Measurements from ENCODE around the gene MNS1. TPM values are rescaled to one million over a fixed set of nuclear protein-coding genes. Genes with fewer than 3 reads are reported as not detected.

The MNS1 gene
- total and polyA plus RNA-seq, 9 of the 15 experiments (the other 6 are each of a cell fraction or from before 2014, with no cell fraction given): 1.1 to 10.3 (median 2.5) TPM

DNA sequence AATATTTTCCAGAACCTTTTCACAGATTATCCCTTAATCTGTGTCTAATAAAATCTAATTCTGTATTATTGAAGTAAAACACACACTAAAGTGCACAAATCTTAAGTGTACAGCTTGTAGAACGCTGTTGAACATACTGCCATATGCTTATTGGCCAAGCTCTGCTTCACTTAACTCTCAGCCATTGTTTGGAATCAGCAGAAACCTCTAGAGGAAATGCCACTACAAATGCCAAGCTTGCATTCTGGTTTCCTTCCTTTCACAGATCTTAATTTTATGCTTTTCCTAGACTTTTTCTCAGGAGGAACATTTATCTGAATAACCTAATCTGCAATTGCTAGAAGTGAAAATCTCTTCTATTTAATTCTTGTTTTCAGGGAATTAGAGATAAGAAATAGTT is 10.1 kb downstream of the MNS1 start (continued):
- TF ChIP-seq, protein P1, sequence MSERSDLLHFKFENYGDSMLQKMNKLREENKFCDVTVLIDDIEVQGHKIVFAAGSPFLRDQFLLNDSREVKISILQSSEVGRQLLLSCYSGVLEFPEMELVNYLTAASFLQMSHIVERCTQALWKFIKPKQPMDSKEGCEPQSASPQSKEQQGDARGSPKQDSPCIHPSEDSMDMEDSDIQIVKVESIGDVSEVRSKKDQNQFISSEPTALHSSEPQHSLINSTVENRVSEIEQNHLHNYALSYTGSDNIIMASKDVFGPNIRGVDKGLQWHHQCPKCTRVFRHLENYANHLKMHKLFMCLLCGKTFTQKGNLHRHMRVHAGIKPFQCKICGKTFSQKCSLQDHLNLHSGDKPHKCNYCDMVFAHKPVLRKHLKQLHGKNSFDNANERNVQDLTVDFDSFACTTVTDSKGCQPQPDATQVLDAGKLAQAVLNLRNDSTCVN (CRISPR knock-in tag; IDR thresholded peaks at IDR 0.05): no peak
- TF ChIP-seq TAF9B (IDR thresholded peaks at IDR 0.05; ENCODE audit: partially characterized antibody) (no peak), ZNF175 (CRISPR knock-in tag; IDR thresholded peaks at IDR 0.05; ENCODE audit: low read depth) (no peak), ZNF311 (CRISPR knock-in tag; IDR thresholded peaks at IDR 0.05) (no peak)
- TF ChIP-seq, protein P2, sequence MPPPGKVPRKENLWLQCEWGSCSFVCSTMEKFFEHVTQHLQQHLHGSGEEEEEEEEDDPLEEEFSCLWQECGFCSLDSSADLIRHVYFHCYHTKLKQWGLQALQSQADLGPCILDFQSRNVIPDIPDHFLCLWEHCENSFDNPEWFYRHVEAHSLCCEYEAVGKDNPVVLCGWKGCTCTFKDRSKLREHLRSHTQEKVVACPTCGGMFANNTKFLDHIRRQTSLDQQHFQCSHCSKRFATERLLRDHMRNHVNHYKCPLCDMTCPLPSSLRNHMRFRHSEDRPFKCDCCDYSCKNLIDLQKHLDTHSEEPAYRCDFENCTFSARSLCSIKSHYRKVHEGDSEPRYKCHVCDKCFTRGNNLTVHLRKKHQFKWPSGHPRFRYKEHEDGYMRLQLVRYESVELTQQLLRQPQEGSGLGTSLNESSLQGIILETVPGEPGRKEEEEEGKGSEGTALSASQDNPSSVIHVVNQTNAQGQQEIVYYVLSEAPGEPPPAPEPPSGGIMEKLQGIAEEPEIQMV (tag; conservative IDR thresholded peaks at IDR 0.05; ENCODE audit: low read depth): no peak

DNA sequence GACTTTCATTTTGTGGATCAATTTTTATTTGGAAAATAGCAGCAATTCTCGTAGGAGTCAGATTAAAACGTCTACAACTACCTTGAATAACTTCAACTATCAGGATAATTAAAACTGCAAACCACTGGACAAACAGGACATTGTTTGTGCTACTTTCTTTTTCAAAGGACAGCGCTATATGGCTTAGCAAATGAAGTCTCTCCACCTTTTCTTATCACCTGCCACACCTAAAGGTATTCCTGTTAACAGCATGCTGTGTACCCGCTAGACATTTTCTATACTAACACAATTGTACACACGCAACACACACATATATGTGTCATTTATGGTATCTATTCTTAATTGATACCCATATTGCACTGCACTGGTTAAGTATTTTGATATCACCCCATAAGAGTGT is 19.2 kb downstream of the MNS1 start:
- Histone ChIP-seq H2AFZ (ENCODE audit: low read depth, low read length) (no peak overlapping the region), H3K4me1 (replicated peaks in 1 of 2; ENCODE audit: control insufficient read depth in 2 of 2, insufficient read depth in 2 of 2, low read length in 2 of 2) (no peaks in the 10 kb centered on the region), H3K4me3 (no peak overlapping the region), H3K9me3 (replicated peaks; ENCODE audit: control insufficient read depth, insufficient read depth, low read depth, low read length) (no peaks in the 10 kb centered on the region), H3K27ac (ENCODE audit: extremely low read depth, low read depth, low read length) (no peak overlapping the region), H3K27me3 (ENCODE audit: control insufficient read depth in 2 of 2, insufficient read depth in 2 of 2, low read length in 2 of 2) (no peaks in the 10 kb centered on the region), H3K4me2 (ENCODE audit: insufficient read depth, low read length) (no peak overlapping the region), H3K9me1 (ENCODE audit: control insufficient read depth, insufficient read depth, low read length) (no peaks in the 10 kb centered on the region), H3K36me3 (ENCODE audit: control insufficient read depth, insufficient read depth, low read length) (no peaks in the 10 kb centered on the region), H4K20me1 (replicated peaks; ENCODE audit: control insufficient read depth, insufficient read depth, low read length) (no peaks in the 10 kb centered on the region), H3K79me2 (ENCODE audit: control insufficient read depth, insufficient read depth, low read length) (no peaks in the 10 kb centered on the region), H3K9ac (ENCODE audit: insufficient read depth in 1 of 2, low read depth in 2 of 2, low read length in 2 of 2) (no peak overlapping the region)
- DNase-seq (ENCODE audit: extremely low read depth in 1 of 4, low spot score in 3 of 4): no peak
- ATAC-seq: no peak
- intact Hi-C loops (cut with micrococcal nuclease): no loop called here
- ChIA-PET CTCF (ENCODE audit: low intra/inter-chr PET ratio) (no interaction called here), POLR2A (no interaction called here)
- no TSS peak for BruUV-seq (replicated peaks)
- in situ Hi-C loops (cut with MboI): no loop called here
- FAIRE-seq: no peak
- WGBS (ENCODE audit: insufficient coverage, low coverage, missing lambda C conversion rate): 47% methylated on average over 5 of the region's 5 CpGs
- TF ChIP-seq, protein P3, sequence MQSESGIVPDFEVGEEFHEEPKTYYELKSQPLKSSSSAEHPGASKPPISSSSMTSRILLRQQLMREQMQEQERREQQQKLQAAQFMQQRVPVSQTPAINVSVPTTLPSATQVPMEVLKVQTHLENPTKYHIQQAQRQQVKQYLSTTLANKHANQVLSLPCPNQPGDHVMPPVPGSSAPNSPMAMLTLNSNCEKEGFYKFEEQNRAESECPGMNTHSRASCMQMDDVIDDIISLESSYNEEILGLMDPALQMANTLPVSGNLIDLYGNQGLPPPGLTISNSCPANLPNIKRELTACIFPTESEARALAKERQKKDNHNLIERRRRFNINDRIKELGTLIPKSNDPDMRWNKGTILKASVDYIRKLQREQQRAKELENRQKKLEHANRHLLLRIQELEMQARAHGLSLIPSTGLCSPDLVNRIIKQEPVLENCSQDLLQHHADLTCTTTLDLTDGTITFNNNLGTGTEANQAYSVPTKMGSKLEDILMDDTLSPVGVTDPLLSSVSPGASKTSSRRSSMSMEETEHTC (IDR thresholded peaks at IDR 0.05): no peak
- TF ChIP-seq ZEB2 (IDR thresholded peaks at IDR 0.05) (no peak), TAF1 (IDR thresholded peaks at IDR 0.05; ENCODE audit: control insufficient read depth, extremely low read depth, insufficient read depth, low read length, severe bottlenecking) (no peak), ZNF263 (CRISPR knock-in tag; IDR thresholded peaks at IDR 0.05; ENCODE audit: borderline replicate concordance) (no peak), KDM1A (IDR thresholded peaks at IDR 0.05) (no peak), SRSF9 (IDR thresholded peaks at IDR 0.05; ENCODE audit: borderline replicate concordance, low read depth, low read length) (no peak)

Measured in K562 (cell line).